Central memory CD8-positive, alpha-beta T cell (primary cell): ENCODE data around the gene SLC37A3.

ENCODE experiments used
- ATAC-seq: fragments of 150-1000 bp; cut with Tn5 transposase; replicated peaks from 2 replicates; pipeline ENCODE4 v1.10.0; 2022; ENCODE audit warnings: mild to moderate bottlenecking, moderate FRiP score, moderate number of reproducible peaks; ENCODE audit not compliant: poor library complexity, severe bottlenecking; ENCODE audit errors: extremely low read depth
- DNase-seq, 2 donors: peaks; one replicate each; pipeline ENCODE4 v3.0.0; 2021; ENCODE audit warnings: low spot score in 2 of 2
- H3K27ac Mint-ChIP-seq: one replicate; pipeline ENCODE4 v1.8.0; 2022; ENCODE audit warnings: low read depth, mild to moderate bottlenecking, moderate library complexity, mixed read lengths
- H3K27me3 Mint-ChIP-seq: one replicate; pipeline ENCODE4 v1.8.0; 2022; ENCODE audit warnings: mixed read lengths
- H3K36me3 Mint-ChIP-seq: one replicate; pipeline ENCODE4 v1.8.0; 2022; ENCODE audit warnings: mild to moderate bottlenecking, moderate library complexity, mixed read lengths; ENCODE audit not compliant: insufficient read depth
- H3K4me1 Mint-ChIP-seq: one replicate; pipeline ENCODE4 v1.8.0; 2022; ENCODE audit warnings: mixed read lengths
- H3K4me3 Mint-ChIP-seq: one replicate; pipeline ENCODE4 v1.8.0; 2022; ENCODE audit warnings: mild to moderate bottlenecking, moderate library complexity, mixed read lengths
- H3K9me3 Mint-ChIP-seq: one replicate; pipeline ENCODE4 v1.8.0; 2022; ENCODE audit warnings: mixed read lengths

The SLC37A3 gene

DNA sequence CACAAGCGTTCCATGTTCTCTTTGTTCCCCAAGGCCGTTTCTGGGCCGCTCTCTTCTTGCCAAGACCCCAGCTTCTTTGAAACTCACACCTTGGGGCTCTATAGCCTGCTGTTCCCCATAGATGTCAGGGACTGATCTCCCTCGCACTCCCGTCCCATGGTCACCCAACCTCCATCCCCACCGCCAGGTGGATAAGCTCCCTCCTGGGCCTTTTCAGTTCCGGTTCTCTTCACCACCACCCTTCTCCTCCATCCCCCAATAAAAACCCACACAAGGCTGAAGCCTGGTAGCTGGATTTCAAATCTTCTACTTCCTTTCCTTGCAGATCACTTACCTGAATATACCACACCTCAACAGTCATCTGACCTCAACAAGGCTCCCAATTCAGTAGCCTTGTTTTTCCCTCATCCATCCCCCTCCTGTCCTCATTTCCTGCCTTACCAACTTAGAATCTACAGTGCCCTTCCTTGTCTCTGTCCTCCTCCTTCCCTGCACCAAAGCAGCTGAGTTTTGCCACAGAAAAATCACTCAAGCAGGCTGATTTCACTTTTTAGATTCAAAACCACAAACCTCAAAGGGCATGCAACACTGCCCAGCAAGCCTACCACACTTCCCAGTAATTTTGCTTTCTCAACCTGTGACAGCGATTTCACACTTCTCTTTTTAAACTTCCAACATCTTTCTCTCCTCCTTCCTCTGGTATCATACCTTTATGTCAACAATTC, 7.7 kb downstream of the SLC37A3 start:
- Mint-ChIP-seq H3K36me3 (no peaks in the 10 kb centered on the region), H3K9me3 (no peaks in the 10 kb centered on the region), H3K4me1 (no peaks in the 10 kb centered on the region), H3K27ac (no peak overlapping the region), H3K27me3 (no peaks in the 10 kb centered on the region), H3K4me3 (no peak overlapping the region)
- no peak for ATAC-seq
- DNase-seq = no peak

DNA sequence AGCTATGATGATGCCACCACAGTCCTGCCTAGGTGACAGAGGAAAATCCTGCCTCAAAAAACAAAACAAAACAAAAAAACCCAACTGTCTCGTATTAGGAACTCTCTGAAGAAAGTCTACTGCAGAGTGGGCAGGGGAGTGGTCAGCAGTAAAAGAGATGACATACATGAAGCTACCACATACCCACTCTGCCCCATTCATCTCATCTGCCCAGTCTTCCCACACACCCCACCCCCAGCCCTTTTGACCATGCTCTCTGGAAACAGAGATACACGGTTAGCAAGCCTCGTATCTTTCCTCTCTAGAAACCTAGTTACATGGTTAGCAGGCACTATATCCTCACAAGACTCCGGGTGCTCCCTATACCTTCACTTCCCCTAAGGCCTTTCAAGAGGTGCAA, 8.3 kb downstream of the SLC37A3 start:
- H3K9me3 Mint-ChIP-seq = no peaks in the 10 kb centered on the region

DNA sequence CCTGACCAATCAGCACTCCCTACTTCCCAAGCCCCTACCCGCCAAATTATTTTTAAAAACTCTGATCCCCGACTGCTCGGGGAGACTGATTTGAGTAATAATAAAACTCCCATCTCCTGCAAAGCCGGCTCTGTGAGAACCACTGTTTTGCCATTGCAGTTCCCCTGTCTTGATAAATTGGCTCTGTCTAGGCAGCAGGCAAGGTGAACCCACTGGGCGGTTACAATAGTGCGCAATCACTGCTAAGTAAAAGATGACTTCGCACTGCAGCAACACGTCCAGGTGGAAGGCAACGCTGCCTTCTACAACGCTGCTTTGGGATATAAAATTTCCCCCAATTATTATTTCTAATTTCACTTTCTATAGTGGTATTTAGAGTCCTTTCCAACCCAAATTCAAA, 8.9 kb downstream of the SLC37A3 start:
- Mint-ChIP-seq H3K27ac (no peak overlapping the region), H3K4me1 (no peaks in the 10 kb centered on the region), H3K36me3 (peaks cover 2% of the 10 kb centered on the region), H3K27me3 (no peaks in the 10 kb centered on the region), H3K4me3 (no peak overlapping the region), H3K9me3 (no peaks in the 10 kb centered on the region)
- DNase-seq (no peak), ATAC-seq (no peak)

More for the DNA sequence above, 8.3 kb downstream of the SLC37A3 start:
- ATAC-seq = no peak
- DNase-seq = no peak
- Mint-ChIP-seq H3K27me3 (no peaks in the 10 kb centered on the region), H3K4me1 (no peaks in the 10 kb centered on the region), H3K4me3 (no peak overlapping the region), H3K27ac (no peak overlapping the region), H3K36me3 (peaks cover 2% of the 10 kb centered on the region)

DNA sequence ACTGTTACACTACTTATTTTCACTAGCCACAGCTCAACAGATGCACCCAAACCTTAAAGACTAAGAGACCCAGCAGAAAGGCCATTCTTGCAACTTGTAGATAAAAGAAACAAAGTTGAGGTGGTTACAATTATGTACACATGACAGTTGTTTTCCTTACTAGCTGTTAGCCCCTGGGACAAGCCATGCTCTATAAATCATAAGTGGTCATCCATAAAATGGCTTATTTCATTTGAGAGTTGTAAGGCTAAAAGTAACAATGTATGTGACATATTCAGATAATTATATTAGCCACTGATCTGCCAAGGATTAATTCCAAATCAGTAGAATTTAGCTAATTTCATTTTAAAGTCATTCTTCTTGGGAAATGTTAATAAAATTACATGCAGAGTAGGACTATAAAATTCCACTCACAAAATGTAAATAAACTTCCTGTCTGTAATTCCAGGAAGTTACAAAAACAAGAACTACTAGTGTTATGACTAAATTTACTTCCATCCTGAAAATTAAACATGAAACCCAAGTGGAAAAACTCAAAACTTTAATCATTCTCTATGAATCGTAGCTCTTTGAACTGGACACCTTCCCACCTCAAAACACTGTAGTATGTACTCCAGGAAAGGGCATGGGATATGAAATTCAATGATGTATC, 13.3 kb downstream of the SLC37A3 start:
- Mint-ChIP-seq H3K36me3 (peaks cover 9% of the 10 kb centered on the region), H3K4me1 (no peaks in the 10 kb centered on the region), H3K27me3 (no peaks in the 10 kb centered on the region), H3K9me3 (no peaks in the 10 kb centered on the region), H3K4me3 (no peak overlapping the region), H3K27ac (no peak overlapping the region)
- no peak for DNase-seq
- ATAC-seq = no peak

DNA sequence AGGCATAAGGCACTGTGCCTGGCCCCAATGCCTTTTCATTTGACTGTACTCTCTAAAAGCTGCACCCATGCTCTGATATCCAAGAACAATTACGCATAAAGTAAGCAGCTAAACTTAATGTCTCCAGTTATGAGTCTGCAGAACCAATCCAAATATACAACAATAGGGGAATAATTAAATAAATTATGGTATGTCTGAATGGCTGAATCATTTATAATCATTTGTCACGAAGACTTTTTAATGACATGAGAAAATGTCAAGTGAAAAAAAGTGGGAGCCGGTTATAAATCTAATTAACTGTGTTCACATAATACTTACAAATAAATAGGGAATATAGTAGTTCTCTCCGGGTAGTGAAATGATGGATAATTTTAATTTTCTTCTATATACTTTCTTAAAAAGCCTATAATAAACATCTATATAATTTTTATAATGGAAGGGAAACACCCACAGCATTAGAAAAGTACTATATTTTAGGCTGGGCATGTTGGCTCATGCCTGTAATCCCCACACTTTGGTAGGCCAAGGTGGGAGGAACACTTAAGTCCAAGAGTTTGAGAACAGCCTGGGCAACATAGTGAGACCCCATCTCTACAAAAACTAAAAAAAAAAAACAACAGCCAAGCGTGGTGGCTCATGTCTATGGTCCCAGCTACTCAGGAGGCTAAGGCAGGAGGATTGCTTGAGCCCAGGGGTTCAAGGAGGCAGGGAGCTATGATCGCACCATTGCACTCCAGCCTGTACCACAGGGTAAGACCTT, 14.2 kb downstream of the SLC37A3 start:
- Mint-ChIP-seq H3K4me3 (no peak overlapping the region), H3K4me1 (no peaks in the 10 kb centered on the region), H3K27me3 (no peaks in the 10 kb centered on the region), H3K36me3 (peaks cover 15% of the 10 kb centered on the region), H3K27ac (no peak overlapping the region), H3K9me3 (no peaks in the 10 kb centered on the region)
- ATAC-seq (no peak), DNase-seq (no peak)

DNA sequence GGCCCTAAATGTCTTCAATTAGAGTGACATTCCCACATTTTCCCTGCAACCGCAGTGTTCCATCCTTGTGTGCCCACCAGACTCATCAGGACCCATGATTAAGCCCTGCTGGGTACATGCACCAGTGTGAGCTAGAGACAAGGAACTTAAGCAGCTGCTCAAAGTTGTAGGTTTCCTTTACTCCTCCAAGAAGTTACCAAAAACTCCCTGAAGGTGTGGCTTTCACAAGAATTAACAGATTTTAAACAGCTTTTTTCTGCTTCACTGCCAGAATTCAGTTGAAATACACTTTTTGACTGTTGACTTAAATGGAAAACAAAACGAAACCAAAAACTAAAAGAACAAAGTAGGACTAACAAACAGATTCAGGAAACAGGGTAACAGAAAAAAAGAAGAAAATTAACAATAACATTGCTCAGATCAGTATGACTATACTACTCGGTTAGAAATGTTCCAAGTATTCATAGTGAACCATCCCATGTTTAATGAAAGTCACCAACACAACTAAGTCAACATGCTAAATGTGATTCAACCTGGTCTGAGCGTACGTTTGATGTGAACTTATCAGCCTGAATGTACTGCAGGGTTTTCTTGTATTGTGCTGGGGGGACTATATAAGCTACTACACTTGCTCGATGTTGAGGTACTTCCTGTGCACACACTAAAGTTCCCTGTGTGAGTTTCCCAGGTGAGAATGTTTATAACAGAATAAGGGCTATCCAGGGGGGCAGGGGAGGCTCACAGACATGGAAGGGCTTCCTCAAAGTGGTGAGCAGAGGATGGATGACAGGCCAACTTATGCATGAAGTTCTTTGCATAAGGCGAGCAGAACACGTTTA, 22.2 kb downstream of the SLC37A3 start:
- ATAC-seq = peak; percentile 83
- Mint-ChIP-seq H3K9me3 (no peaks in the 10 kb centered on the region), H3K4me1 (peaks cover 9% of the 10 kb centered on the region), H3K27ac (peak overlapping the region; percentile 87), H3K4me3 (peak overlapping the region; percentile 71), H3K36me3 (peaks cover 21% of the 10 kb centered on the region), H3K27me3 (no peaks in the 10 kb centered on the region)
- DNase-seq = no peak

DNA sequence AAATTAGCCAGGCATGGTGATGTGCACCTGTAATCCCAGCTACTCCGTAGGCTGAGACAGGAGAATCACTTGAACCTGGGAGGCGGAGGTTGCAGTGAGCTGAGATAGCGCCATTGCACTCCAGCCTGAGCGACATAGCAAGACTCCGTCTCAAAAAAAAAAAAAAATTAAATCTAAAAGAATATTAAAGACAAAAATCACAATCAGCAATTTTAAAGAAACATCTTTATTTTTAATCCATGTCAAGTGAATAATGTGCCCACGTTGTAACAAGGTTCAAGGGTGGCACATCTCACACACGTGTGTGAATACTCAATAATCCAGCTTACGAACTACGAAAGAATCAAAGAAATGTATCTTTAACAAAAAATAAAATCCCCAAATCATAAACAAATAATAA, 23.0 kb downstream of the SLC37A3 start:
- Mint-ChIP-seq H3K36me3 (peaks cover 21% of the 10 kb centered on the region), H3K4me1 (peaks cover 9% of the 10 kb centered on the region), H3K27me3 (no peaks in the 10 kb centered on the region), H3K9me3 (no peaks in the 10 kb centered on the region), H3K4me3 (peak overlapping the region; percentile 71), H3K27ac (peak overlapping the region; percentile 87)
- ATAC-seq (no peak), DNase-seq (no peak)

DNA sequence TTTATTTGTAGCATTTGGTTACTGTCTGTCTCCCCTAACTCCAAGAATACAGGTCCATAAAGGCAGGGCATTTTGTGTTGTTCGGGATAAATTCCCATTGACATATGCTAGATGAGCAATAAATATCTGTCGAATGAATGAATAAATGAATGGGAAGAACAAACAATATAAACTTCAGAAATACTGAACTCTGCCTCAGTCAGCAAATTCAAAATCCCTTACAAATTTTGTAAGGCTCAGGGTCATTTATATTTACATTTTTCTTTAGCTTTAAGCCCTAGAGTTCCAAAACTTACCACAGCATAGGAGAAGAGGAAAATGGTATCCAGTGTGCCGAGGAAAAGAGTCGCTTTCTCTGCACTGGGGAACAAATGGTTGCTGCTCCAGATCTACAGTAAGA, 29.0 kb downstream of the SLC37A3 start:
- Mint-ChIP-seq H3K36me3 (peaks cover 2% of the 10 kb centered on the region), H3K27me3 (no peaks in the 10 kb centered on the region), H3K4me1 (no peaks in the 10 kb centered on the region), H3K9me3 (no peaks in the 10 kb centered on the region), H3K27ac (peak overlapping the region; percentile 20), H3K4me3 (no peak overlapping the region)
- ATAC-seq (no peak), DNase-seq (no peak)

DNA sequence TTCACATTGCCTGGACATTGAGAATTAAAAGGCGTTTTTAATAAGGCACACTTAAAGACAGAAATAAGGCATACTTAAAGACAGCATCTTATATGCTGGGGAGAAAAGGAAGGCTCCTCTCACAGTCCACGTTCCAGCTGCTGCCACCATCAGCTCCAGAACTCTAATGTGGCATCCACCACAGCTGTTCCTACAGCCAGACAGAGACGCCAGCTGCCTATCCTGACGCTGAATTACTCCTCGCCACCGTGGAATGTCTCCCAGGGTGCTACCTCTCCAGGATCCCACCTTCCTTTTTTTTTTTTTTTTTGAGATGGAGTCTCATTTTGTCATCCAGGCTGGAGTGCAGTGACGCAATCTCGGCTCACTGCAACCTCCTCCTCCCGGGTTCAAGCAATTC, 30.8 kb downstream of the SLC37A3 start:
- H3K4me3 Mint-ChIP-seq = no peak overlapping the region
- H3K36me3 Mint-ChIP-seq = peaks cover 5% of the 10 kb centered on the region
- DNase-seq (no peak), ATAC-seq (no peak)
- no peaks in the 10 kb centered on the region for H3K9me3 Mint-ChIP-seq
- no peaks in the 10 kb centered on the region for H3K27me3 Mint-ChIP-seq
- H3K27ac Mint-ChIP-seq = no peak overlapping the region
- no peaks in the 10 kb centered on the region for H3K4me1 Mint-ChIP-seq

DNA sequence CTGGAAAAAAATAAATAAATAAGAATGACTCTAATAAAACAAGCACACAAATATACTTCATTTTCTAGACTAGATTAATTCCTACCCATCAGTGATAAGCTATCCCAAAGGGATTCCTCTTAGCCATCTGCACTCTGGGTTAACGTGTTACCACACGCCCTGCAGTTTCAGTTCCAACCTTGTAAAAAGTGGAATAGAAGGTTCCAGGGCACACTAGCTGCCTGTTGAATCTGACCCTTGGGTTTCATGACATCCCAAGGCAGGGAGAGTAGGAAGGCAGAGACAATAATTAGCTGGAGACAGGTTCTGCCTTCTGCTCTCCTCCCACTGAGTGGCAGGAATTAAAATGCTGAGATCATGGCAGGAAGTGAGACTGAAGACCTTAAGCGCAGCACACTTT, 33.5 kb downstream of the SLC37A3 start:
- Mint-ChIP-seq H3K27ac (no peak overlapping the region), H3K4me1 (peaks cover 6% of the 10 kb centered on the region), H3K9me3 (no peaks in the 10 kb centered on the region), H3K27me3 (no peaks in the 10 kb centered on the region), H3K36me3 (peaks cover 12% of the 10 kb centered on the region), H3K4me3 (no peak overlapping the region)
- DNase-seq (no peak), ATAC-seq (no peak)

DNA sequence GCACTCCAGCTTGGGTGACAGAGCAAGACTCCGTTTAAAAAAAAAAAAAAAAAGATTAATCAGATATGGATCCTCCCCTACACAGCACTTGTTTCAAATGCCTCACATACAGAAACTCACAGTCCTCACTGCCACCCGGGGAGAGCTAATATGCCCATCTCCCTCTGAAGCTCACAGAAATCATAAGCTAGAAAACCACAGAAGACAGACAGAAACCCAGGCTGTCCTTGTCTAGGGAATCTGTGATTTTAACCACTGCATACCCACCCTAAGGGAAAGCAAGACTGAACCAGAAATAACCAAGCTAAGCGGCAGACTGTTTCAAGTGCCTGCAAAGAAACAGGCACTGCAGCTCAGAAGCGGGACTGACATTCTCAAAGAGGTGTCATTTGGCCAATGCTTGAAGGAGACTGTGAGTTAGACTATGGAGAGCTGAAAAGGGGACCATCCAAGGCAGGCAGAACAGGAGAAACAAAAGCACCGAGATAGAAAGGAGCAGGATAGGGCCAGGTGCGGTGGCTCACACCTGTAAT, 37.6 kb downstream of the SLC37A3 start:
- H3K27ac Mint-ChIP-seq = no peak overlapping the region
- H3K9me3 Mint-ChIP-seq = no peaks in the 10 kb centered on the region
- H3K27me3 Mint-ChIP-seq = no peaks in the 10 kb centered on the region
- ATAC-seq (no peak), DNase-seq (no peak)
- H3K4me3 Mint-ChIP-seq = no peak overlapping the region
- H3K4me1 Mint-ChIP-seq = peaks cover 25% of the 10 kb centered on the region
- peaks cover 18% of the 10 kb centered on the region for H3K36me3 Mint-ChIP-seq

DNA sequence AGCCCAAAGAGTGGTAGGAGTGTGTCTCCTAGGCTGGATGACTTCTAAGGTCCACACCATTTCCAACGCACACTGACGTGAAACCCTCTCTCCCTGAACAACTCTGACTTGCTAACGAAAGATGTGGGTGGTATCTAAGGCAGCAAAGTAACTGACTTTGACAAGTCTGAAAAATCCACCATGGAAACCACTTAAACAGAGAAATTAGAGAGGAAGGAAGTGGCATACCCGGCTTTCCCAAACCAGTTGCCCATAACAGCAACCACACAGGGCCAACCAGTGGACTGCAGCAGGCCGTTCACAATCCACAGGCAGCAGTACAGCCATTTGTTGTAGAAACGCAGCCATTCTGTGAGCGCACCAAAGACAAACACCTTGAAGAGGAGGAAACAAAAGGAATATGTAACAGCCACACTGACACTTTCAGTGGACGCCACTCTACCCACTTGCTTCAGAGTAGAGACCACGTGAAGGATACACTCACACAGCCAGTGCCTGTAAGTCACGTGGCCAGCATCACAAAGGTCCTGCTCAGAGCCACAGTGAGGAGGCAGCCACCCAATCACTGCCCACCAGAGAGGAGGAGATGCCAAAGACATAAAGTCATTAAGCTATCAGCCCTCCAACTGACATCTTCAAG, 39.8 kb downstream of the SLC37A3 start:
- H3K27me3 Mint-ChIP-seq = no peaks in the 10 kb centered on the region
- H3K27ac Mint-ChIP-seq = peak overlapping the region; percentile 89
- peaks cover 21% of the 10 kb centered on the region for H3K36me3 Mint-ChIP-seq
- DNase-seq (no peak), ATAC-seq (peak; percentile 70)
- no peaks in the 10 kb centered on the region for H3K9me3 Mint-ChIP-seq
- peak overlapping the region; percentile 83 for H3K4me3 Mint-ChIP-seq
- peaks cover 25% of the 10 kb centered on the region for H3K4me1 Mint-ChIP-seq
